GM12801 (cell line): ENCODE results near the gene DLG2.

ENCODE experiments used
- CTCF ChIP-seq: IDR thresholded peaks from one replicate; pipeline ENCODE4 v1.5.1; 2011; ENCODE audit warnings: control low read depth; ENCODE audit not compliant: insufficient read length; ENCODE audit errors: extremely low read depth

Gene DLG2

DNA sequence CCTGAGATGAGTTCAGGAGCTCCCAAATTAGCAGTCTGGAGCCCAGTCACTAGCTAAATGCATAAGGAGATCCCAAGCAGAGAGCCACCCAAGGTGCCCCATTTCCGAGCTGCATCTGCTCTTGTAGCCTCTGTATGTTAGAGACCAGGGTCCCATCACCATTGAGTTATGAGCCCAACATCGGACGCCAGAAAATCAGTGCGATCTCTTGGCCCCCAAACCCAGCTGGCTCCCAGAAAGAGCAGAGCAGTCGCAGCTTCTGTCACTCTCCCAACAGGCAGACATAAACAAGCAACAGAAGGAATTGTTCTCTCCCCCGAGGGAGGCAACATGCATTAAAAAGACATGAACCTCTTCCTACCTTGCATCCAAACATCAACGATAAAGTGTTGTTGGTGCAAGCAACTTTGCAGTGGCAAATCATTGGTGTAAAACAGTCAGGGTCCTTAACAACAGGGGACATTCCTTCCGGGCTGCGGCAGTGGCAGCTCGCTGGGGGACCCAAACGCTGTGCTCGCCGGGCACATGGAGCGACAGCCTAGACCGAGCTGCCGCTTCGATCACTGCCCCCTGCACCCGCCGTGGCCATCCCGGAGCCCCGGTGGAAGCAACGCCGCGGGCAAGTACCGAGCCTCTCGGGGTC lies 907.1 kb downstream of the DLG2 start:
- no peak for TF ChIP-seq CTCF

- no peak for TF ChIP-seq CTCF
Measured at GRCh38 chr11:84714316-84714780, 912.8 kb downstream of the DLG2 start.

DNA sequence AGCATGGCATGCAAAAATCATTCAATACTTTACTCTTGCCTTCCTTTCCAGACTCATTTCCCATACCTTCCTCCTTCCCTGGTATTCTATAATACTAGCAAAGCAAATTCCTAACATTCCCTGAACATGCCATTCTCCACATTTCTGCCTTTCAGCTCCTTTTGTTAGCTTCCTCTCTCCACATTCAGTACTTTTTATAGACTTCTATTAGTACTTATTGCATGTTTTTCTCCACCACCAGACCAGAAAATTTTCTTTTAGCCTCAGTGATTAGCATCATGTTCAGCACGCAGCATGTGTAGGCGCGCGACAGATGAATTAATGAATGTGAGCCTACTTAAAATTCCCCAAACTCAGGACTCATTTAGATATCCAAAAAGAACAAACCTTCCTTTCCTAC lies 935.3 kb downstream of the DLG2 start:
- no peak for TF ChIP-seq CTCF

DNA sequence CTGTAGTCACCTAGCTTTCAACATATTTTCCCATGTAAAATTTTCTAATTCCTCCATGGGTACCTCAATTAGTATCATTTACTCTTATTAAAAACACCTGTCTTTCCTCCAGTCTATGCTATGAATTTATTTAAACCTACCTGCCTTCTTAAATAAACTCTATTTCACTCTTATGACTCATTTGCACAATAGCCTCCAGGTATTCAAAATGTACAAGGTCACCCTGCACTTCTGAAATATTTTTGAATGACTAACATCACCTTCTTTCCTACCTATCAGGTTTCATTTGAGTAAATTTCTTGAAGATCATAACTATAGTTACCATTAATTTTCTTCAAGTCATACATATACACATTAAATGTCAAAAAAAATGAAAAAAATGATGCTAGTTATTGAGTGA lies 939.7 kb downstream of the DLG2 start:
- TF ChIP-seq CTCF, result no peak

GRCh38 chr11:84686716-84687115 lies 940.4 kb downstream of the DLG2 start:
- no peak for TF ChIP-seq CTCF

DNA sequence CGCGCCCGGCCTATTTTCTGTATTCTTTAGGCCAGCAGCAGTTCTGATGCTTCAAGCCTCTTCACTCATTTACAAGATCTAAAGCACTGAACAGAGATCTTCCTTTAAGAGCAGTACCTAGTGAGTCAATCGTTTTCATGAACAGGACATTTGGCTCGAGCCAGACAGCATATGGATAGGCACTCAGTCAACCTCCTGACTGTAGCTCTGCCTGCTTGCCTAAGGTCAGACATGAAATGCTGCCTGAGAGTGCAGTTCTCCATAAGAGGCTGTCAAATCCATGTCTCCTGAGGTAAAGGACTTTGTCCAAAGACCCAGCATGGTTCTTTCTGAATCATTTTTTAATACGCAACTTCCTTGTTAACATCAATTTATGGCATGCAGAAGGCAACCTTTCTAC lies 941.2 kb downstream of the DLG2 start:
- no peak for TF ChIP-seq CTCF

DNA sequence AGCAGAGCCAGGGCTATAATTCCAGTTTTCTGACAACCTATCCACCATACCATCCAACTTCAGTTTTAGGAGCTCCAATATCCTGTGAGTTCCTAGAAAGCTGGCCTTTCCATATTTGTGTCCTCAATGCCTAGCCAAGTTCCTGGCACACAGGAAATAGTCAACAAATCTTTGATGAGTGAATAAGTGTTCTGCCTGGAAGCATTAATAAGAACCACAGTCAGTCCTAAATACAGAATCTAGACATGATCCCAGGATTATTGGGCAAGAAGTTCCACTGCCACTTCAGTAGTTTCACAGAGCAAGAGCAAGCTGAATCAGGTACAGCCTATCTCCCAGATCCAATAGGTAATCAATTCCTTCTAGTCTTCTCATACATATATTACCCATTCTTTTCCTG lies 942.0 kb downstream of the DLG2 start:
- no peak for TF ChIP-seq CTCF
